Ishikawa (cell line): ENCODE data around the gene RAB11B.

ENCODE experiments used
- CEBPB ChIP-seq: IDR thresholded peaks from 2 replicates; pipeline ENCODE4 v1.6.1; 2012
- CREB1 ChIP-seq: IDR thresholded peaks from 2 replicates; pipeline ENCODE4 v1.6.1; 2012; ENCODE audit warnings: low read depth
- EGR1 ChIP-seq: IDR thresholded peaks from 2 replicates; pipeline ENCODE4 v1.6.1; 2012
- EP300 ChIP-seq: IDR thresholded peaks from 2 replicates; pipeline ENCODE4 v1.6.1; 2012; ENCODE audit warnings: borderline replicate concordance
- FOXM1 ChIP-seq: IDR thresholded peaks from 2 replicates; pipeline ENCODE4 v1.6.1; 2012; ENCODE audit warnings: low read depth, borderline replicate concordance
- NFIC ChIP-seq: IDR thresholded peaks from 2 replicates; pipeline ENCODE4 v1.6.1; 2012
- RAD21 ChIP-seq: IDR thresholded peaks from 2 replicates; pipeline ENCODE4 v1.6.1; 2012; ENCODE audit warnings: low read depth
- TAF1 ChIP-seq: IDR thresholded peaks from 2 replicates; pipeline ENCODE4 v1.6.1; 2012; ENCODE audit warnings: low read depth, mild to moderate bottlenecking
- TCF12 ChIP-seq: IDR thresholded peaks from 2 replicates; pipeline ENCODE4 v1.6.1; 2012; ENCODE audit warnings: low read depth
- TEAD4 ChIP-seq: IDR thresholded peaks from 2 replicates; pipeline ENCODE4 v1.6.1; 2012
- YY1 ChIP-seq: IDR thresholded peaks from 2 replicates; pipeline ENCODE4 v1.6.1; 2012; ENCODE audit warnings: low read depth
- ZBTB7A ChIP-seq: IDR thresholded peaks from 2 replicates; pipeline ENCODE4 v1.6.1; 2012; ENCODE audit warnings: low read depth
- TF ChIP-seq, protein P1 (sequence below): IDR thresholded peaks from 2 replicates; pipeline ENCODE4 v1.6.1; 2012
- TF ChIP-seq, protein P2 (sequence below): IDR thresholded peaks from 2 replicates; pipeline ENCODE4 v1.6.1; 2012
- TF ChIP-seq, protein P3 (sequence below): IDR thresholded peaks from 2 replicates; pipeline ENCODE4 v1.6.1; 2012; ENCODE audit warnings: low read depth, mild to moderate bottlenecking

The RAB11B gene

DNA sequence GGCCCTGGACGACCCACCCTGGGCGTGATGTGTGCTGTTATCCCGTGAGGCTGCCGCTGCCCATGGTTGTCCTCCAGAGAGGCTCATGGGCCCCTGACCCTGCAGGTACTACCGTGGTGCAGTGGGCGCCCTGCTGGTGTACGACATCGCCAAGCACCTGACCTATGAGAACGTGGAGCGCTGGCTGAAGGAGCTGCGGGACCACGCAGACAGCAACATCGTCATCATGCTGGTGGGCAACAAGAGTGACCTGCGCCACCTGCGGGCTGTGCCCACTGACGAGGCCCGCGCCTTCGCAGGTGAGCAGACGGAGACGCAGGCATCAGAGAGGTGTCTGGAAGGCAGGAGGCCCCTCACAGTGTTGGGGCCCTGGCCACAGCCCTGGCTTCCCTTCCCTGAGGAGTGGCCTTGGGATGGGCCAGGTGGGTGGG lies 11.8 kb downstream of the RAB11B start:
- TF ChIP-seq EGR1 (no peak), NFIC (no peak), CREB1 (no peak), CEBPB (no peak), ZBTB7A (no peak), EP300 (no peak), TEAD4 (no peak), TCF12 (no peak), RAD21 (no peak), FOXM1 (no peak), YY1 (no peak), TAF1 (no peak)
- TF ChIP-seq, protein P1, sequence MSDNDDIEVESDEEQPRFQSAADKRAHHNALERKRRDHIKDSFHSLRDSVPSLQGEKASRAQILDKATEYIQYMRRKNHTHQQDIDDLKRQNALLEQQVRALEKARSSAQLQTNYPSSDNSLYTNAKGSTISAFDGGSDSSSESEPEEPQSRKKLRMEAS: no peak
- TF ChIP-seq, protein P2, sequence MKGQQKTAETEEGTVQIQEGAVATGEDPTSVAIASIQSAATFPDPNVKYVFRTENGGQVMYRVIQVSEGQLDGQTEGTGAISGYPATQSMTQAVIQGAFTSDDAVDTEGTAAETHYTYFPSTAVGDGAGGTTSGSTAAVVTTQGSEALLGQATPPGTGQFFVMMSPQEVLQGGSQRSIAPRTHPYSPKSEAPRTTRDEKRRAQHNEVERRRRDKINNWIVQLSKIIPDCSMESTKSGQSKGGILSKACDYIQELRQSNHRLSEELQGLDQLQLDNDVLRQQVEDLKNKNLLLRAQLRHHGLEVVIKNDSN: no peak
- TF ChIP-seq, protein P3, sequence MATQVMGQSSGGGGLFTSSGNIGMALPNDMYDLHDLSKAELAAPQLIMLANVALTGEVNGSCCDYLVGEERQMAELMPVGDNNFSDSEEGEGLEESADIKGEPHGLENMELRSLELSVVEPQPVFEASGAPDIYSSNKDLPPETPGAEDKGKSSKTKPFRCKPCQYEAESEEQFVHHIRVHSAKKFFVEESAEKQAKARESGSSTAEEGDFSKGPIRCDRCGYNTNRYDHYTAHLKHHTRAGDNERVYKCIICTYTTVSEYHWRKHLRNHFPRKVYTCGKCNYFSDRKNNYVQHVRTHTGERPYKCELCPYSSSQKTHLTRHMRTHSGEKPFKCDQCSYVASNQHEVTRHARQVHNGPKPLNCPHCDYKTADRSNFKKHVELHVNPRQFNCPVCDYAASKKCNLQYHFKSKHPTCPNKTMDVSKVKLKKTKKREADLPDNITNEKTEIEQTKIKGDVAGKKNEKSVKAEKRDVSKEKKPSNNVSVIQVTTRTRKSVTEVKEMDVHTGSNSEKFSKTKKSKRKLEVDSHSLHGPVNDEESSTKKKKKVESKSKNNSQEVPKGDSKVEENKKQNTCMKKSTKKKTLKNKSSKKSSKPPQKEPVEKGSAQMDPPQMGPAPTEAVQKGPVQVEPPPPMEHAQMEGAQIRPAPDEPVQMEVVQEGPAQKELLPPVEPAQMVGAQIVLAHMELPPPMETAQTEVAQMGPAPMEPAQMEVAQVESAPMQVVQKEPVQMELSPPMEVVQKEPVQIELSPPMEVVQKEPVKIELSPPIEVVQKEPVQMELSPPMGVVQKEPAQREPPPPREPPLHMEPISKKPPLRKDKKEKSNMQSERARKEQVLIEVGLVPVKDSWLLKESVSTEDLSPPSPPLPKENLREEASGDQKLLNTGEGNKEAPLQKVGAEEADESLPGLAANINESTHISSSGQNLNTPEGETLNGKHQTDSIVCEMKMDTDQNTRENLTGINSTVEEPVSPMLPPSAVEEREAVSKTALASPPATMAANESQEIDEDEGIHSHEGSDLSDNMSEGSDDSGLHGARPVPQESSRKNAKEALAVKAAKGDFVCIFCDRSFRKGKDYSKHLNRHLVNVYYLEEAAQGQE: no peak

DNA sequence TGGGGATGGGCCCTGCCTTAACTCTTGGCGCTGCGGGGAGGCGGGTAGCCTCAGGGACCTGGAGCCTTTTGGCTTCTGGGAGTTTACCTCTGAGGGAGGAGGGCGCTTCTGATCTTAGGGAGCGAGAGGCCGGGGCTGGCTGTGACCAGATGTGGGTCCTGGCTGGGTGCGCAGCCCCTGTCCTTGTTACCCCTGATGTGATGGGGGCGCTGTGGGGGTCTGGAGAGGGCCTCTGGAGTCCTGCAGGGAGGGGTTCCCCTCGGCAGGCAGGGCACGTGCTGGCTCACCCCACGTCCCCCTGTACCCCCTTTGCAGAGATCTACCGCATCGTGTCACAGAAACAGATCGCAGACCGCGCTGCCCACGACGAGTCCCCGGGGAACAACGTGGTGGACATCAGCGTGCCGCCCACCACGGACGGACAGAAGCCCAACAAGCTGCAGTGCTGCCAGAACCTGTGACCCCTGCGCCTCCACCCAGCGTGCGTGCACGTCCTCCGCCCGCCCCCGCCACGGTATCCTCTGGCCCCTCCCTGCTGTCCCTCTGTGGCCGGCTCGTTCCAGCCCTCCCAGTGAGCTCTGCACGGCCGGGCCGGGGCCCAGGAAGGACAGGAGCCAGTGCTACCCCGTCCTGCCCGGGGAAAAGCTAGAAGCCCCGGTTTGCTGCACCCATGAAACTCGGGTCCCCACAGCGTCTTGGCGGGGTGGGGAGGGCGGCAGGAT lies 13.1 kb downstream of the RAB11B start:
- no peak for TF ChIP-seq ZBTB7A
- no peak for TF ChIP-seq RAD21
- no peak for TF ChIP-seq FOXM1
- TF ChIP-seq TEAD4: no peak
- no peak for TF ChIP-seq CEBPB
- TF ChIP-seq, protein P1: no peak
- no peak for TF ChIP-seq NFIC
- no peak for TF ChIP-seq CREB1

DNA sequence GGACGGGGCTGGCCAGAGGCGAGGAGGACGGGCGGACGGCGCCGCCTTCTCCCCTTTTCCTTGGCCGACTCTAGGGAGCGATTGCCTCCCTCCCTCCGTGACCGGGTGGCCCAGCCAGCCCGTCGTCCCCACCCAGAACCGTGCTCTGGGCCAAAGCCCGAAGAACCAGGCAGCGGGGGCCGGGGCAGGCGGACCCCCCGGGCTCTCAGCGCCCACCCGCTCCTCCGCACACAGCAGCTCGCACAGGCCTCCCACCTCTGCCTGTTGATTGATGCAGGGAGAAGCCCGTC lies 13.6 kb downstream of the RAB11B start:
- TF ChIP-seq, protein P3: no peak
- no peak for TF ChIP-seq TEAD4
- TF ChIP-seq TCF12: no peak
- TF ChIP-seq EP300: no peak
- TF ChIP-seq, protein P1: no peak
- no peak for TF ChIP-seq RAD21
- TF ChIP-seq ZBTB7A: no peak
- TF ChIP-seq NFIC: no peak
- TF ChIP-seq YY1: no peak
- no peak for TF ChIP-seq CREB1
- TF ChIP-seq TAF1: no peak
- no peak for TF ChIP-seq CEBPB

DNA sequence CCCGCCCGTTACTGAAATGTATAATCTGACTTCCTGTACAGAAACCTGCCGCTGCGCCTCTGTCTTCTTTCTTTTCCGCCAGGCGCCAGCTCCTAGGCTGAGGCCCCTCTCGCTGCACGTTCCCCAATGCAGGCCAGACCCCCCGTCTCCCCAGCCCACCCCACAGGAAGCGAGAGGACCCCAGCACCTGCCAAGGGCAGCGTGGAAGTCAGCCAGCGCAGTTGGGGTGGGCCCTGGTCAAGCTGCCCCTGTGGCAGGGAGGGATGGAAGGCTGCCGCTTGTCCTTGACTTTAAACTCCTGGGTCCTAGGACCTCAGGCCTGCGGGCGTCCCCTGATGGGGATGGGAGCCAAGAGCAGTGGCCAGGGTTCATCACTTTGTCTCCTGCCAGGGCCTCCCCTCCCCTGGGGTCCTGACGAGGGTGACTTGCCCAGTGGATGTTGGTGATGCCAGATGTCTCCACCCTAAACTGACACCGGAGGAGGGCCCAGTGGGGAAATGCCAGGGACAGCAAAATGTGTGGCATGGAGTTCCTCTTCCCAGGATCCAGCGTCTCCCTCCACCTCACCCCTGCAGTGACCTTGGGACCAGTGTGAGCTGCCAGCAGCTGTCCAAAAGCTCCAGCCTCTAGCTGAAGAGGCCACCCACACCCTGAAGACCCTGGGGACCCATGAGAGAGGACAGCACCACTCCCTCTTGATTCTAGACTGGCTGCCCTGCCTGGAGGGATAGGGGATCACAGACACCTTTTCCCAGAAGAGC lies 14.4 kb downstream of the RAB11B start:
- TF ChIP-seq, protein P1: no peak
- no peak for TF ChIP-seq TCF12
- TF ChIP-seq EP300: no peak
- TF ChIP-seq NFIC: no peak

DNA sequence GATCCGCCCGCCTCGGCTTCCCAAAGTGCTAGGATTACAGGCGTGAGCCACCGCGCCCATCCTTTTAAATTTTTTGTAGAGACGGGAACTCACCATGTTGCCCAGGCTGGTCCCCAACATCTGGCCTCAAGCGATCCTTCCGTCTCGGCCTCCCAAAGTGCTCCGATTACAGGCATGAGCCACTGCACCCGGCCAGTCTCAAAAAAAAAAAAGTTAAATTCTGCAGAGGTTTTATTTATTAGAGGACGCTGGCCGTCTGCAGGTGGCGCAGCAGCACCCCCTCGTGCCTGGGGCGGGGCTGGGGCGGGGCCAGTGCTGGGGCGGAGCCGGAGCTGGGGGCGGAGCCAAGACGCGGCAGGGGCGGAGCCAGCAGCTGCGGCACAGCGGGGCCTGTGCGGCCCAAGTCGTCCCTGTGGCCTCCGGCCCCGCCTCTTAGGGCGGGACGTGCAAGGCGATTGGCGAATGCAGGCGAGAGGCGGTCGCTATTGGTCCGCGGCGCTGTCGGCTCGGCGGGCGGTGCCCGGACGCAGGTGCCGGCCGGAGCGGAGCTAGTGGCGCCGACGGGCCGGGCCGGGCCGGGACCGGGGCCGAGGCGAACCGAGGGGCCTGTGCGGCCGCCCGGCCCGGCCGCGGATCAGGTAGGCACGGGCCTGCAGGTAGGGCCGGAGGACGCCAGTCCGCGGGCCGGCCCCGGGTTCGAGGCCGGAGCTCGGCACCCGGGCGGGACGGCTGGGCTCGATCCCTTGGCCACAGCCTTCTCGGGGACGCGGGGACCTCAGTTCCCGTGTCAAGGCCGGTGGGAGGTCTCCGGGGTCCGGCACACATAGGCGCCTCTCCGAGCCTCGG lies 22.8 kb downstream of the RAB11B start, which contains the start of gene MARCHF2:
Gene MARCHF2, plus strand, starts transcription at position 523 of the 846 bp plus-strand sequence. CDS start 8,536 bp downstream, outside the sequence.
- TF ChIP-seq TCF12 (no peak), RAD21 (peak; percentile 49; the same call in 1 of the 2 replicates)
